Stimulated activated naive CD8-positive, alpha-beta T cell treated with anti-CD3 and anti-CD28 coated beads, Interleukin-15, amount 100 ng/mL, for 72 hours (primary cell): ENCODE data around the gene SCUBE1.

Experiments
- ATAC-seq: fragments of 150-1000 bp; cut with Tn5 transposase; 2 replicates; pipeline ENCODE4 v1.10.0; 2021; ENCODE audit warnings: mild to moderate bottlenecking, moderate library complexity
- DNase-seq, 2 donors: peaks; one replicate each; pipeline ENCODE4 v3.0.0; 2021 to 2022
- H3K27ac Mint-ChIP-seq, 2 donors: one replicate each; pipeline ENCODE4 v1.8.0; 2022; ENCODE audit warnings: mild to moderate bottlenecking in 2 of 2, mixed read lengths in 2 of 2, moderate library complexity in 2 of 2
- H3K27me3 Mint-ChIP-seq: one replicate; pipeline ENCODE4 v1.8.0; 2022; ENCODE audit warnings: mixed read lengths
- H3K4me1 Mint-ChIP-seq: one replicate; pipeline ENCODE4 v1.8.0; 2022; ENCODE audit warnings: mild to moderate bottlenecking, mixed read lengths
- H3K4me3 Mint-ChIP-seq, 2 donors: one replicate each; pipeline ENCODE4 v1.8.0; 2022; ENCODE audit warnings: mild to moderate bottlenecking in 2 of 2, mixed read lengths in 2 of 2, moderate library complexity in 1 of 2
- H3K9me3 Mint-ChIP-seq, 2 donors: one replicate each; pipeline ENCODE4 v1.8.0; 2022; ENCODE audit warnings: mixed read lengths in 2 of 2

SCUBE1 gene

GRCh38 chr22:43320943-43321900 is 21.9 kb downstream of the SCUBE1 start:
- Mint-ChIP-seq H3K4me3 (no peak overlapping the region), H3K27ac (peak overlapping the region in 1 of 2 donors; percentile 15), H3K9me3 (peaks cover 0 to 5% of the 10 kb centered on the region in 2 donors), H3K4me1 (peaks cover 6% of the 10 kb centered on the region), H3K27me3 (no peaks in the 10 kb centered on the region)
- ATAC-seq: no peak
- no peak for DNase-seq

GRCh38 chr22:43319661-43320486 is 23.3 kb downstream of the SCUBE1 start:
- Mint-ChIP-seq H3K4me3 (no peak overlapping the region), H3K27me3 (no peaks in the 10 kb centered on the region), H3K4me1 (peaks cover 6% of the 10 kb centered on the region), H3K27ac (no peak overlapping the region), H3K9me3 (peaks cover 0 to 5% of the 10 kb centered on the region in 2 donors)
- ATAC-seq (no peak), DNase-seq (no peak)

GRCh38 chr22:43317239-43317638 is 25.9 kb downstream of the SCUBE1 start:
- ATAC-seq (no peak), DNase-seq (no peak)
- Mint-ChIP-seq H3K9me3 (peaks cover 0 to 5% of the 10 kb centered on the region in 2 donors), H3K27me3 (no peaks in the 10 kb centered on the region), H3K4me3 (no peak overlapping the region), H3K27ac (no peak overlapping the region), H3K4me1 (peaks cover 6% of the 10 kb centered on the region)

- Mint-ChIP-seq H3K4me3 (no peak overlapping the region), H3K27me3 (no peaks in the 10 kb centered on the region), H3K9me3 (no peaks in the 10 kb centered on the region), H3K27ac (no peak overlapping the region), H3K4me1 (peaks cover 1% of the 10 kb centered on the region)
- no peak for ATAC-seq
- DNase-seq: no peak
Measured at GRCh38 chr22:43315687-43316217, 27.4 kb downstream of the SCUBE1 start.

GRCh38 chr22:43314611-43315010 is 28.6 kb downstream of the SCUBE1 start:
- Mint-ChIP-seq H3K4me1 (no peaks in the 10 kb centered on the region), H3K27me3 (peaks cover 8% of the 10 kb centered on the region), H3K9me3 (no peaks in the 10 kb centered on the region), H3K27ac (peak overlapping the region in 1 of 2 donors; percentile 42), H3K4me3 (no peak overlapping the region)
- no peak for DNase-seq
- no peak for ATAC-seq

- Mint-ChIP-seq H3K4me3 (no peak overlapping the region), H3K27ac (no peak overlapping the region), H3K27me3 (peaks cover 8% of the 10 kb centered on the region), H3K9me3 (no peaks in the 10 kb centered on the region), H3K4me1 (no peaks in the 10 kb centered on the region)
- DNase-seq: no peak
- no peak for ATAC-seq
Measured at GRCh38 chr22:43313890-43314474, 29.2 kb downstream of the SCUBE1 start.

GRCh38 chr22:43313244-43313889 is 29.8 kb downstream of the SCUBE1 start:
- peaks cover 8% of the 10 kb centered on the region for H3K27me3 Mint-ChIP-seq
- H3K9me3 Mint-ChIP-seq: no peaks in the 10 kb centered on the region
- no peak overlapping the region for H3K27ac Mint-ChIP-seq
- ATAC-seq: no peak
- H3K4me1 Mint-ChIP-seq: no peaks in the 10 kb centered on the region
- H3K4me3 Mint-ChIP-seq: no peak overlapping the region
- no peak for DNase-seq

- no peak overlapping the region for H3K27ac Mint-ChIP-seq
- no peak for ATAC-seq
- no peaks in the 10 kb centered on the region for H3K4me1 Mint-ChIP-seq
- H3K4me3 Mint-ChIP-seq: no peak overlapping the region
- no peaks in the 10 kb centered on the region for H3K9me3 Mint-ChIP-seq
- no peak for DNase-seq
- H3K27me3 Mint-ChIP-seq: peaks cover 8% of the 10 kb centered on the region
Measured at GRCh38 chr22:43312608-43313007, 30.6 kb downstream of the SCUBE1 start.

- peak overlapping the region in 1 of 2 donors; percentile 19 for H3K27ac Mint-ChIP-seq
- DNase-seq: no peak
- H3K9me3 Mint-ChIP-seq: no peaks in the 10 kb centered on the region
- peaks cover 8% of the 10 kb centered on the region for H3K27me3 Mint-ChIP-seq
- ATAC-seq: no peak
- H3K4me3 Mint-ChIP-seq: no peak overlapping the region
- no peaks in the 10 kb centered on the region for H3K4me1 Mint-ChIP-seq
Measured at GRCh38 chr22:43310798-43311197, 32.4 kb downstream of the SCUBE1 start.

- Mint-ChIP-seq H3K4me3 (no peak overlapping the region), H3K27me3 (peaks cover 8% of the 10 kb centered on the region), H3K27ac (no peak overlapping the region), H3K9me3 (no peaks in the 10 kb centered on the region), H3K4me1 (no peaks in the 10 kb centered on the region)
- no peak for ATAC-seq
- no peak for DNase-seq
Measured at GRCh38 chr22:43310311-43310710, 32.9 kb downstream of the SCUBE1 start.

GRCh38 chr22:43308836-43309235 is 34.3 kb downstream of the SCUBE1 start:
- Mint-ChIP-seq H3K9me3 (no peaks in the 10 kb centered on the region), H3K4me1 (no peaks in the 10 kb centered on the region), H3K27ac (no peak overlapping the region), H3K4me3 (no peak overlapping the region), H3K27me3 (peaks cover 8% of the 10 kb centered on the region)
- ATAC-seq (no peak), DNase-seq (no peak)

GRCh38 chr22:43308060-43308830 is 34.9 kb downstream of the SCUBE1 start:
- no peak overlapping the region for H3K4me3 Mint-ChIP-seq
- peak overlapping the region in 1 of 2 donors; percentile 22 for H3K27ac Mint-ChIP-seq
- no peaks in the 10 kb centered on the region for H3K4me1 Mint-ChIP-seq
- H3K27me3 Mint-ChIP-seq: peaks cover 8% of the 10 kb centered on the region
- no peak for ATAC-seq
- H3K9me3 Mint-ChIP-seq: no peaks in the 10 kb centered on the region
- DNase-seq: no peak

- DNase-seq: no peak
- Mint-ChIP-seq H3K4me1 (no peaks in the 10 kb centered on the region), H3K9me3 (no peaks in the 10 kb centered on the region), H3K27ac (no peak overlapping the region), H3K4me3 (no peak overlapping the region), H3K27me3 (peaks cover 18% of the 10 kb centered on the region)
- ATAC-seq: no peak
Measured at GRCh38 chr22:43305806-43306205, 37.4 kb downstream of the SCUBE1 start.

GRCh38 chr22:43304831-43305590 is 38.2 kb downstream of the SCUBE1 start:
- H3K27me3 Mint-ChIP-seq: peaks cover 15% of the 10 kb centered on the region

More at GRCh38 chr22:43304831-43305590, 38.2 kb downstream of the SCUBE1 start:
- ATAC-seq: no peak
- no peaks in the 10 kb centered on the region for H3K9me3 Mint-ChIP-seq
- DNase-seq: no peak
- H3K27ac Mint-ChIP-seq: peak overlapping the region; percentile 62 to 65
- H3K4me3 Mint-ChIP-seq: no peak overlapping the region
- peaks cover 4% of the 10 kb centered on the region for H3K4me1 Mint-ChIP-seq
